GM06990 (cell line): Measurements from ENCODE around the gene ACAD8.

Experiments
- DNase-seq: peaks from one replicate; pipeline ENCODE4 v3.0.0-alpha.2; 2011; ENCODE audit not compliant: insufficient read length; ENCODE audit errors: extremely low read depth
- H3K27me3 ChIP-seq: replicated peaks from 2 replicates; pipeline ENCODE4 v1.6.0; 2011; ENCODE audit warnings: low read length; ENCODE audit not compliant: control insufficient read depth, insufficient read depth
- H3K36me3 ChIP-seq: 2 replicates; pipeline ENCODE4 v1.5.1; 2011; ENCODE audit warnings: low read length; ENCODE audit not compliant: control insufficient read depth, insufficient read depth
- H3K4me3 ChIP-seq: replicated peaks from 2 replicates; pipeline ENCODE4 v1.5.1; 2011; ENCODE audit warnings: low read depth, mild to moderate bottlenecking, control low read depth, low read length
- TF ChIP-seq, protein P1 (sequence below): IDR thresholded peaks from 2 replicates; pipeline ENCODE4 v1.5.1; 2011; ENCODE audit warnings: low read length, control low read depth, mild to moderate bottlenecking, inconsistent platforms; ENCODE audit not compliant: insufficient read depth, poor library complexity, severe bottlenecking

Gene ACAD8

DNA sequence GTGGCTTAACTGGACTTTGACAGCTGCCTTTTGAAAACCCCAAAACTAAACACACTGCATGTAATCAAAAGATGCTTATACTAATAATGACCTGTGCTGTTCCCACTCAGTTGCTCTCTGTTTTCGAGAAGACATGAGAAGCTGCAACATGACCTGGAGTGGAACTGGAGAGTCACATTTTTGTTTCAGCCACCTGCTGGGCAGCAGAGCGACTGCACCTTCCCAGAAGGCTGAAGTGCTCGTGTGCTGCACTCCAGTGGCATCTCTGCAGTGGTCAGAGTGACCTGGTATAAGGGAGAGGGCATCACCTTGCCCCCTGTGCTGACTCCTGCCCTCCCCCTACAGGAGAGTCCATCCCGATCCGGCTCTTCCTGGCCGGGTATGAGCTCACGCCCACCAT is 8.8 kb upstream of the ACAD8 start:
- TF ChIP-seq, protein P1, sequence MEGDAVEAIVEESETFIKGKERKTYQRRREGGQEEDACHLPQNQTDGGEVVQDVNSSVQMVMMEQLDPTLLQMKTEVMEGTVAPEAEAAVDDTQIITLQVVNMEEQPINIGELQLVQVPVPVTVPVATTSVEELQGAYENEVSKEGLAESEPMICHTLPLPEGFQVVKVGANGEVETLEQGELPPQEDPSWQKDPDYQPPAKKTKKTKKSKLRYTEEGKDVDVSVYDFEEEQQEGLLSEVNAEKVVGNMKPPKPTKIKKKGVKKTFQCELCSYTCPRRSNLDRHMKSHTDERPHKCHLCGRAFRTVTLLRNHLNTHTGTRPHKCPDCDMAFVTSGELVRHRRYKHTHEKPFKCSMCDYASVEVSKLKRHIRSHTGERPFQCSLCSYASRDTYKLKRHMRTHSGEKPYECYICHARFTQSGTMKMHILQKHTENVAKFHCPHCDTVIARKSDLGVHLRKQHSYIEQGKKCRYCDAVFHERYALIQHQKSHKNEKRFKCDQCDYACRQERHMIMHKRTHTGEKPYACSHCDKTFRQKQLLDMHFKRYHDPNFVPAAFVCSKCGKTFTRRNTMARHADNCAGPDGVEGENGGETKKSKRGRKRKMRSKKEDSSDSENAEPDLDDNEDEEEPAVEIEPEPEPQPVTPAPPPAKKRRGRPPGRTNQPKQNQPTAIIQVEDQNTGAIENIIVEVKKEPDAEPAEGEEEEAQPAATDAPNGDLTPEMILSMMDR, result peak; percentile 72
- DNase-seq, result peak; percentile 32
- peaks cover 22% of the 10 kb centered on the region for H3K36me3 ChIP-seq
- no peak overlapping the region for H3K4me3 ChIP-seq
- H3K27me3 ChIP-seq, result no peaks in the 10 kb centered on the region

DNA sequence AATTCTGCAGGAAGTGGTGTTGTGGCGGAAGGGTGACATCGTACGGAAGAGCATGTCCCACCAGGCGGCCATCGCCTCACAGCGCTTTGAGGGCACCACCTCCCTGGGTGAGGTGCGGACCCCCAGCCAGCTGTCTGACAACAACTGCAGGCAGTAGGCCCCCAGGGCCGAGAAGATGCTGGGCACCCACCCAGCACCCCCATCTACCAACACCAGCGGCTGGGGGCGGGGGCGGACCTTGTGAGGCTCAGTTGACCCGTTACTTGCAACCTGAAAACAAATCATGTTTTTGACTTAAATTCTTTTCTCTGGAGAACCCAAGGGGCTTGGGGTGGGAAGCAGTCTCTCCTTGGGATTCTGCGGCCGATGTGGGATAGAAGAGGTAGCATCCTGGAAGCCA is 7.9 kb upstream of the ACAD8 start:
- Histone ChIP-seq H3K27me3 (no peaks in the 10 kb centered on the region), H3K36me3 (peaks cover 22% of the 10 kb centered on the region), H3K4me3 (no peak overlapping the region)
- TF ChIP-seq, protein P1, result no peak
- no peak for DNase-seq

DNA sequence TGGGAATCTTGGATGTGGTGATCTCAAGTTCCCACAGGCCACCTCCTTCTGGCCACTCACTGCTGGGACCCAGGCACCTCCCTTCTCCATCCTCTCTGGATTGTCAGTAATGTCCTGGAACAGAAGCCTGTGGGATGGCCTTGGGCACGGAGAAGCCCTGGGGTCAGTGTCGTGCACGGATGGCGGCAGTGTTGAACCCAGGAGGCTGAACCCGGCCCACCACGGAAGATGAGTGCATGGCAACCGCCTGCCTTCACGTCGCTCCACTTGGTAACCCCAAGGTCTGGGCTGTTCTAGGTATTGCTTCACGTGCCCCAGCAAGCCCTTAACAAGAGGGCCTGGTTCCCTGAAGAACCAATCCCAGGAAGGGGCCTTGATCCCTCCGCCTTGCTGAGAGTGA is 7.3 kb upstream of the ACAD8 start:
- no peak for DNase-seq
- TF ChIP-seq, protein P1, result no peak
- Histone ChIP-seq H3K4me3 (no peak overlapping the region), H3K27me3 (no peaks in the 10 kb centered on the region), H3K36me3 (peaks cover 22% of the 10 kb centered on the region)

DNA sequence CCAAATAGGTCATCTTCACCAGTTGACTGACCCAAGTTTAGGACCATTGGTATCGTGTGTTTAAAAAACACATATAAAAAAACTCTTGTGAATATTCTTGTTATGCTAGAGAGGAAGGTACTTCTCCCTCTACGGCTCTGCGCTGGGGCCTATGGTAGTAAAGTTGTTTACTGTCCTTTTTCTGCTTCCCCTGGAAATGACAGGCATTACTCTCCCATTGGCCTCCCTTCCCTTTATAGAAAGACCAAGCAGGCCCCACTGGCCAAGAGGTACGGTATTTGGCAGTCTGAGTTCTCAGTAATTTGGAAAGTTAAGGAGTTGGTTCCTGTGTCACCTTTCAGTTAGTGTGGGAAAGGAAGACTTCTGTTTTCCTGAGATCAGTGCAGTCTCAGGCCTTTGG is 6.7 kb upstream of the ACAD8 start:
- no peak overlapping the region for H3K4me3 ChIP-seq
- DNase-seq, result no peak
- H3K36me3 ChIP-seq, result peaks cover 21% of the 10 kb centered on the region
- TF ChIP-seq, protein P1, result no peak
- H3K27me3 ChIP-seq, result no peaks in the 10 kb centered on the region

DNA sequence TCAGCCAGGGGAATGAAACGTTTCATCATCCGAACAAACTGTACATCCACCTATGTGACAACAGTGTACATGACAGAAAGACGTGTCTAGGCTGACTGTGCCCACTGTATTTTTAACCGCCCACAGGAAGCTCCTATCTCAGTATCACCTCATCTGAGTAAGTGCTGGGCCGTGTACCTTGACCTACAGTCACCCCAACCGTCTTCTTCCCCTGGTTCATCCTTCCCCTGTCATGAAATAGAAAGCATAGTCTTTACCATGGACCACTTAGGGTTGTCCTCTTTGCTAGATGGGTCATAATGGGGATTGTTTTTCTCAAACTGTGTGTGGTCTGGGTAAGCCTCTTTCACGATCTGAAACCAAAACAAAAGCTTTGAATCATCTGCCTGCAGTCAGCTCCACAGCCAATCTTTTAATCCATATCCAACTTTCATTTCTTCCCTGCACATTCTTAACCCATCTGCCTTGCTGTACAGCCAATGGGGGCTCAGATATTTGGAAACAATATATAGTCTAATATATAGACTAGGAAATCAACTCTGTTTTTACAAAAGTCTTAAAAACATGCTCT is 4.4 kb upstream of the ACAD8 start:
- Histone ChIP-seq H3K4me3 (no peak overlapping the region), H3K36me3 (peaks cover 19% of the 10 kb centered on the region), H3K27me3 (no peaks in the 10 kb centered on the region)
- TF ChIP-seq, protein P1, result no peak
- no peak for DNase-seq

DNA sequence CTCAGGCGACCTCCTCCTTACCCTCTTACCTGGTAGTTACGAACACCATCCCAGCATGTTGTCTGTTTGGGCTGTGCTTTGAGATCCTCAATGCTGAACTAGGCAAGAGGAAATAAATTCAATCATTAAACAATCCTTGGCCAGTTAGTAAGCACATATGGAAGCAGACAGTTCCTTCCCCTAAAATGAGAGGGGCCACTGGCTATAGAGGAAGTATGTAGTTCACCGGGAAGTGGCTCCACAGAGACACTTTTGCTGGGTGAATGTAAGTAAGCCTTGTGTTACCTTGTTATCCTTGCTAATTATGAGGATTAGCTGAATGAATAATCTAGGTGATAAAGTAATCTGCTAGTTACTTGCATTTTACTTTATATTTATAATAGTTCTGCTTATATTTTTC is 3.1 kb upstream of the ACAD8 start:
- TF ChIP-seq, protein P1, result no peak
- H3K27me3 ChIP-seq, result no peaks in the 10 kb centered on the region
- H3K36me3 ChIP-seq, result peaks cover 16% of the 10 kb centered on the region
- DNase-seq, result no peak
- H3K4me3 ChIP-seq, result no peak overlapping the region
